ENCODE measurements around the gene FAM83F.

The FAM83F gene

DNA sequence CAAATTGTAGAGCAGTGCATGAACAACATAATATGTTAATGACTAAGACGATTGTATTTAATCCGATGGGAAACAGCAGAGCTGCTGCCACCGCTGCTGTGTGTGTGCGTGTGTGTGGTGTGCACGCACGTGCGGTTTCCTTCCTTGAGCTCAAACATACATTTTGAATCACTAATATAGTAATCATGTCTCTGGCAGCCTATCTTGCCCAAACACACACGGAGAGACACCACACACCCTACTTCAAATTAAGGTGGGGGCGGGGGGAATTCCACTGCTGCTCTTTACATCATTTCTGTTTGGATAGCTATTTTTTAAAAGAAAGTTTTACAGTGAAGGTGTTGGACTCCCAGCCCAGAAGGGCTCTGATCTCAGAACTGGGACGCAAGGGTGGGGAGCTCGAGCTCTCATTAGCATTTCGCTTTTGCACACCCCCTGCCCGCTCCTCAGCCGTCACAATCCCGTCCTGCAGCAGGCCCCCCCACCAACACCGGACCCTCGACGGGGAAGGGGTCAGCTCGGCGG, 651 bp upstream of the FAM83F start:
- no peak for TF ChIP-seq POLR2A (IDR thresholded peaks at IDR 0.05; ENCODE audit: low read depth, low read length)
- no peak for FAIRE-seq

DNA sequence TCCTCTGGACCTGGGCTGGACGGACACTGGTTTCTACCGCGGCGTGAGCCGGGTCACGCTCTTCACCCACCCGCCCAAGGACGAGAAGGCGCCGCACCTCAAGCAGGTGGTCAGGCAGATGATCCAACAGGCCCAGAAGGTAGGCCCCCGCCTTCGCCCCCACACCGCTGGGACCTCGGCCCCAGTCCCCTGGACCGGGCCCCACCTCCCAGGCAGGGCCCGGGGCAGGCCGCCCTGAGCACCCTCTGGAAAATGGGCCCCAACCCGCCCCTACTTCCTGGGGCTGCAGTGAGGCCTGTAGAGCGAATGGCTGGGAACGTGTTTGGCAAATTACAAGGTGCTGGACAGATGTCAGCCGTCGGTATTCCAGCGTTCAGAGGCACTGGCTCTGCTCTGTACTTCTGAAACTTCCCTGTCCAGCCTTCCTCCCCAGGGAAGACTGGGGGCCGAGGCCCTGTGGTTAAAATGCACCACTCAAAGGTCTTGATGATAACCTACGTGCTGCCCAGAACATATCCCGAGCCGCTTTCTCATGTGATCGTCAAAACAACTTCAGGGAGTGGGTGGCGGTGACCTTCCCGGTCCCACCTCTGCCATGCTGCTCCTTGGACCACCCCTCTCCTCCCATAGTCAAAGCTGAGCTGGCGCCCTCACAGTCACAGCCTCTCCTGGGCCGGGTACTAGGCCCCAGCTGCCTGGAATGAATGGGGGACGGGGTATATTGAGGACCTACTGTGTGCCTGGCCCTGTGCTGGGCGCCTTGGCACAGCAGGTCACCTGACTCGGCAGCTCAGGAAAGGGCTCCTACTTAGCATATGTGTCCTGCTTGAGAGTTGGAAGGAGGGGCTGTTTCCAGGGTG, 869 bp downstream of the FAM83F start:
- no peak for FAIRE-seq
- TF ChIP-seq POLR2A (IDR thresholded peaks at IDR 0.05; ENCODE audit: low read depth, low read length) = no peak
- no peak for DNase-seq (ENCODE audit: insufficient read length, low spot score)

More for the DNA sequence above, 651 bp upstream of the FAM83F start:
- DNase-seq (ENCODE audit: insufficient read length, low spot score) = no peak

DNA sequence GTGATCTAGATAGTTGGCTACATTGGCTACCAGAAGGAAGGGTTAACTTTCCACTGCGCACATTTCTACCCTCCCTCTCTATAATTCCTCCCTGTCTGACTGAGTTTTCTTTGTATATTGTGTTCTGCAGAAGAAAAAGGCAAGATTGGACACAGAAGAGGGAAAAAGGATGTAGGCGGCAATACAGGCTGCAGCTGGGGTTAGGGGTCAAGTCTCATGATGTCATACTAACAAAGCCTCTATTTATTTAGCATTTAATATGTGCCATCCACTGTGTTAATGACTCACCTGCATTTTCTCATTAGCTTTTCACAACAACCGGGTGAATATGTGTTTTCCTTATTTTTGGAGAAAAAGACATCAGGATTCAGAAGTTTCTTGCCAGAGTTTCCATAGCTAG, 2.0 kb downstream of the FAM83F start:
- no peak for TF ChIP-seq POLR2A (IDR thresholded peaks at IDR 0.05; ENCODE audit: low read depth, low read length)
- no peak for DNase-seq (ENCODE audit: insufficient read length, low spot score)
- no peak for FAIRE-seq

DNA sequence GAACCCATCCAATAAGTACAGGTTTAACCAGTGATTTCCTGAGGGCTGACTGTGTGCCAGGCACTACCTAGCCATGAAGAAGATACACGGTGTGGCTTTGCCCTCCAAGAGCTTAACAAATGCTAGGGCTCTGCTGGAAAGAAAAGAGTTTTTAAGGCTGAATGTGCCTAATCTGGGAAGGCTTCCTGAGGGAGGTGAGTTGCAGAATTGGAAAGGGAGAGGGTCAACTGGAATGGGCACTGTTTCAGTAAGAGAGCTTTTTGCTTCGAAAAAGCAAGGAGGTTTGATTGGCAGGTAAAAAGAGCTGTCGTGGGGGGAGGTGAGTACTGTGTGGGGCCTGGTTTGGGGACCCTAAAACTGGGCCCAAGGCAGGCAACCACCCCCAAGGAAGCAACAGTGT, 2.7 kb downstream of the FAM83F start:
- FAIRE-seq (no peak), DNase-seq (ENCODE audit: insufficient read length, low spot score) (no peak)
- TF ChIP-seq POLR2A (IDR thresholded peaks at IDR 0.05; ENCODE audit: low read depth, low read length) = no peak

DNA sequence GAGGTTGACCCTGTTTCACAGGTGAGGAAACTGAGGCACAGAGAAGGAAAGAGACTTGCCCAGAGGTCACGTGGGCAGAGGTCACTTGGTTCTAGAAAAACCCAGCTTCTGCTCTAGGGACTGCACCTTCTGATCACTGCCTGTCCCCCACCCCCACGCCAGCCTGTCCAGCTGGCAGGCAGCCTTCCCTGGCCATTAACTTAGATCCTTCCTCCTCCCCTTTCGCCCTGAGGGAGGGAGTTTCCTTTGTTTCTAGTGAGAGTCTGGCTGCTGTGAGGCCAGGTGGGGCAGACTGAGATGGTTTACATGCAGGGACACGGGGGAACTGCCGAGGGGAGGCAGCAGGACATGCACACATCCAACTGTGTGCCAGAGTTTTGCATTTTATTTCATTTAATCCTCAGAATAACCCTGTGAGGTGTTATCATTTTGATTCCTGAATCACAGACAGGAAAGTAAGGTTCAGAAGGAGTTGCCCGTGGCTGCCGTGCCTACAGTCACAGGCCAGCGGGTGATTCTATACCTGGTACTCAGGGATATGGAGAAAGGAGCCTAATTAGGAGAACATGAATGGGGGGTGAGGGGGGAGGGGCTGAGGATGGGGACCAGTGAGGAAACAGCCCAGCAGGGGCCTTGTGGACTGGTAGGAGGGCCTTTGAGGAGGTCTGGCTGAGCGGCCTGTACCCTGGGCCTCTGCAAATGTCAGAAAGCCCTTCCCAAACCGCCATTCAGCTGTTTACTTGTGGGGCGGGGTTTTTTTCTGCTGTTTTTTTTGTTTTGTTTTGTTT, 3.4 kb downstream of the FAM83F start:
- no peak for TF ChIP-seq POLR2A (IDR thresholded peaks at IDR 0.05; ENCODE audit: low read depth, low read length)
- DNase-seq (ENCODE audit: insufficient read length, low spot score) = peak; percentile 61
- no peak for FAIRE-seq

DNA sequence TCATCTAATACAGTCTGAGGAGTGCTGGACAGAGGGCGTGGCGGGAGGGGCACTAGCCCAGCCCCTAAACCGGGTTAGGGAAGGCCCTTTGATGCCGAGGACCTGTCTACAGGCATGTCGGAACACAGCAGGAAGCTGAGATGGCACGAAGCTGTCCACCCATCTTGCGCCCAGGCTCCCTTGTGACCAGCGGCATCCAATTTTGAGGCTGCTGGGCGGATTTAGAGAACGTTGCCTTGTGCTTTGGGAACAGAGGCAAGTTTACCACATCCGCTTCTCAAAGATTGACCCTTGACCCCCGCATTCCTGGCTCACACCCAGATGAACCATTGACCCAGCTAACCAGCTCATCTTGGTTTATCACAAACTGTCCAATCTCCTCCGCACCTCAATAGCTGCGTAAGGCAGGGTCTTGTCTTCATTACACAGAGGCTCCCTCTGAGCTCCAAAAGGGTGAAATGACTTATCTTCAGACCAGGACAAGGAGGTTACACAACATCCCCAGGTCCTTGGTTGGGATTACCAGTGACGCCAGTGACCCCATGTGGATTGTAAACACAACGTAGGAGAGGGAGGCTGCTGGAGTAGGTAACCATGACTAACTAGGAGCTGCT, 4.5 kb downstream of the FAM83F start:
- DNase-seq (ENCODE audit: insufficient read length, low spot score) (no peak), FAIRE-seq (no peak)
- no peak for TF ChIP-seq POLR2A (IDR thresholded peaks at IDR 0.05; ENCODE audit: low read depth, low read length)

DNA sequence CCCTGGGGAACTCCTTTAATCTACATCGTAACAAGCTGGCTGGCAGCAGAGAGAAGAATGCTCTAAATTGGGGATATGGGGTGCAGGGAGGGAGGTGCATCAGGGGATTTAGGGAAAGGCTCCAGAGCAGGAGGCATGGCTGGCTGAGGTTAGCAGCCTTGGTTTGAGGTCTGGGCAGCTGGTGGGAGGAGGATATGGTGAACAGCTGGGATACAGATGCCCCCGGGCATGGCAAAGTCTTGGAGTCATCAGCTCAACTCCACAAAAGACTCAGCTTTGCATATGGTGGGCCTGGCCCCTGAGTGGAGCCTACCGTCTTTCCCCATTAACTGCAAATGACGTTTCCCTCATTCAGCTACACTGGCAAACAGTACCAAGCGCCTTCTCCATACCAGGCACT, 5.4 kb downstream of the FAM83F start:
- DNase-seq (ENCODE audit: insufficient read length, low spot score) = no peak
- no peak for FAIRE-seq
- TF ChIP-seq POLR2A (IDR thresholded peaks at IDR 0.05; ENCODE audit: low read depth, low read length) = no peak

DNA sequence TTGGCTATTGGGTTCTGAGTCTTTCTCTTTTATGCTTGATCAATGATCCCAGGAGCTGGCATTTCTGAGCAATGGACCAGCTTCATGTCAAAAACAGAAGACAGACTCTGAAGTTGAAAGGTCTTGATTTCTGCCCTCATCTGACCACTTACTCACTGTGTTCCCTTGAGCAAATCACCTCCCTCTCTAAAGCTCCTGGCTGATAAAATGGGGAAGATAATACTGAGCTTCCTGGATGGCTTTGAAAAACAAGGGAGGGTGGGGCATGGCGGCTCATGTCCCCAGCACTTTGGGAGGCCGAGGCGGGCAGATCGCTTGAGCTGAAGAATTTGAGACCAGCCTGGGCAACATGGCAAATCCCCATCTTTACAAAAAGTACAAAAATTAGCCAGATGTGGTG, 6.4 kb downstream of the FAM83F start:
- DNase-seq (ENCODE audit: insufficient read length, low spot score) (no peak), FAIRE-seq (no peak)
- no peak for TF ChIP-seq POLR2A (IDR thresholded peaks at IDR 0.05; ENCODE audit: low read depth, low read length)

DNA sequence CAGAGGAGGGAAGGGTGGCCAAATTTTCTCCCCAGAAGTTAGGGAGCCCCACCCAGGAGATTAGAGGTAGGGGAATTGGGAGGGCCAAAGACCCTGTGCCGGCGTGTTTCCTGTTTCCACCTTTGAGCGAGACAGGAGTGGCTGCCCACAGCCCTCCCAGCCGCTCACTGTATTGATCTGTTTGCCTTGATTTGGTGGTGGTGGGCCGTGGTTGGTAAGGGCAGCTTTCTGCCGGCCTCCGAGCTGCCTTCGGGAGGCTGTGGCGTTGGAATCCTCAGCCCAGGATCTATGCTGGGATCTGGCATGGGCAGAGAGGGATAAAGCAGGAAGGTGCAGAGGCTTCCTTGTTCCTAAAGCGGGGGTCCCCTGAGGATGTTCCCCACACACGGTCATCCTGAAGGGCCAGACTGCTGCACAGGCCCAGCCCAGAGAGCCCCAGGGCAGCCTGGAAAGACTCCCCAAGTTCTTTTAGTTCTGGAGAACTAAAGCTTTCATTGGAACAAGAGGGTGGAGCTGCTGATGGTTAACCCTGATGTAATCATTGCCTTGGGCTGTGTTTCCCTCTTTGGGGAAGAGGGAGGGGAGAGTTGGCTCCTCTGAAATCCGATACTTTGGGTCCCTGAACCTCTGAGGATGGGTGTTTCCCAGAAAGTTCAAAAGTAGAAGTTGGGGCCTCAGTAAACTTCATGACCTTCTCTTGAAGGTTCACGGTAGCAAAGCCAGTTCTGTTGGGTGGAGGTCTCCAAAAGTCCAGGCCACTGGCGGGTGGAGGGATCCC, 7.2 kb downstream of the FAM83F start:
- no peak for FAIRE-seq
- DNase-seq (ENCODE audit: insufficient read length, low spot score) = no peak
- TF ChIP-seq POLR2A (IDR thresholded peaks at IDR 0.05; ENCODE audit: low read depth, low read length) = no peak

DNA sequence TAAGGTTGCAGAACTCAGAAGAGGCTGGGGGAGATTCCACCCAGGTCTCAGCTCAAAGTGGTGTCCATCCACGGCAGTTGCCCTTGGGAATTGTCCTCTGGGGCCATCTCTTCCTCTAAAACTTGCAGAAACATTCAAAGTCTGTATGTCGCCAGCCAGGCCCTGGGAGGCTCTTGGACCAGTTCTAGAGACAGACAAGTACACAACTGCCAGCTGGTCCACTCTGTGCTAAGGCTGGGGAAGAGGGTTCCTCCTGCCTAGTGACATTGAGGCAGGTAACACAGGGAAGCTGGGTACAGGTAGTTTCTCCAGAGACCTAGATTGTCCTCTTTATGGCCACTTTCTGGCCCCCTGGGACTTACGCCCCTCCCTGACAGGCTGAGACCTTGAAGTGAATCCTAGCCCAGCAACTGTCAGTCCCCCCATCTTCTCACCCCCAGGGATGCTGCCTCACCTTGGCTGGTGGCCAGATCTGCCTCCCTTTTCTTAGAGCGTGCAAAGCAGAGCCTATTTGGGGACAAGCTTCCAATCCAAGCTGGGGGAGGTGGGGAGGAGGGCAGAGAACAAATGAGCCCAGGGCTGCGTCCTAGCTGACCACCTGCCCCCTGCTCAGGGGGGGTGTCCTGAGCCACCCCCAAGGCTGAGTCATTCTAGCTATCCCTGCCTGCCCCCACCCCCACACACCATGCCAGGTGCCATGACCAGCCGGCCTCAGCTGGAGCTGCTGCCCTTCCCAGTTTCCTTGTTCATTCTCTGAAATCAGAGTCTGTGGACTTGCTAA, 8.4 kb downstream of the FAM83F start:
- no peak for TF ChIP-seq POLR2A (IDR thresholded peaks at IDR 0.05; ENCODE audit: low read depth, low read length)
- DNase-seq (ENCODE audit: insufficient read length, low spot score) = no peak
- no peak for FAIRE-seq

DNA sequence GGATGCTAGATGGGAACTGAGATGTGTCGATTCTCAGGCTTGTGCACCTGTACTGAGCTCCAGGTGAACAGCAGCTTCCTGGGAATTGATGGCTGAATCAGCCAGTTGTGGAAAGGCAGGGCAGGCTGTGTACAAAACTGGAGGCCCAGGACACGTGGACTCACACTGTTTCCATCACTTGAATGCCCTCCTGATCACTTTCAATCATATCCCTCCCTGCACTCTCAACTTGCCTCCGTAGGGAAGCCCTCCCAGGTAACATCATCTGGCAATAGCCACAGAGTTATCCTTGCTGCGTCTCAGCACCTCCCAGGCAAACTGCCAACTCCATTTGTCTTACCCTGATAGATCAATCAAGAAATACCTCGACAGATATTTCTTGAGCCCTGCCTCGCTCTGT, 10.1 kb downstream of the FAM83F start:
- no peak for DNase-seq (ENCODE audit: insufficient read length, low spot score)
- no peak for TF ChIP-seq POLR2A (IDR thresholded peaks at IDR 0.05; ENCODE audit: low read depth, low read length)
- no peak for FAIRE-seq

DNA sequence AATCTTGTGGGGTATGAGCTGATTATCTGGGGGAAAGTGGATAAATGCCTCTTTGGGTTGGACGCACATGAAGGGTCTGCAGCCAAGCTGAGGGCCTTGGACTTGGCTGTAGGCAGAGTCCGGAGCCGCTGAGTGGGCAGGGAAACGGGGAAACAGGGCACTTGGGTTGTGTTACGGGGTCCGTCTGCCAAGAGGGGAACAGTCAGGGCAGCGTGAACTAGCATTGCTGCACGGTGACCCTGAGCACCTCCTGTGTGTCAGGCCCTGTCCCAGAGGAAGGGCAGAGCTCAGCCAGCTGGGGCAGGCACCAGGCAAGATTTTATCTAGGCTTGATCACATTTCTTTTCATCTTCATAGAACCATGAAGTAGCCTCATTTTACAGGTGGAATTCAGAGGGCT, 11.9 kb downstream of the FAM83F start:
- FAIRE-seq = no peak
- no peak for TF ChIP-seq POLR2A (IDR thresholded peaks at IDR 0.05; ENCODE audit: low read depth, low read length)
- DNase-seq (ENCODE audit: insufficient read length, low spot score) = no peak
